22Rv1 (cell line): ENCODE data around the gene DOCK10.

Experiments
- ZFX ChIP-seq: fragments of 450-650 bp; IDR thresholded peaks from 2 replicates; pipeline ENCODE4 v1.6.1; 2017; ENCODE audit warnings: antibody characterized with exemption, borderline replicate concordance
- TF ChIP-seq, protein P1 (sequence below): fragments of 450-650 bp; IDR thresholded peaks from 2 replicates; pipeline ENCODE4 v1.5.1; 2017; ENCODE audit warnings: mild to moderate bottlenecking

DNA sequence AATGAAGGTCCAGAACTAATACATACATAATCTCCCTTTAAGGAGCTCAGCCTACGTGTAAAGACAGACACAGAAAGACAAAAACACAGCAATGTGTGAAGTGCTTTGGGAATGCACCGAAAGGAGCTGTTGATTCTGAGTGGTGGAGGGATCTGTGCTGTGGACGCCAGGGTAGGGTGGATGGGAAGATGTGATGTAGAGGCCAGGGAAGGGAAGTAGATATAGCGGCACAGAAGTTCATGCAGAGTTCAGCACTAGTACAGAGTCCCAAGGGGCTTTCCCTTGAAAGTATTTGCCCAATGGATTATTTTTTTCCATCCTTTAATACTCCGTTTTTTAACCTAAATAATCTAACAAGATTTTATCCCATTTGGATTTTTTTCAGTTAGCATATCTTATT, 32.1 kb upstream of the DOCK10 start:
- TF ChIP-seq, protein P1, sequence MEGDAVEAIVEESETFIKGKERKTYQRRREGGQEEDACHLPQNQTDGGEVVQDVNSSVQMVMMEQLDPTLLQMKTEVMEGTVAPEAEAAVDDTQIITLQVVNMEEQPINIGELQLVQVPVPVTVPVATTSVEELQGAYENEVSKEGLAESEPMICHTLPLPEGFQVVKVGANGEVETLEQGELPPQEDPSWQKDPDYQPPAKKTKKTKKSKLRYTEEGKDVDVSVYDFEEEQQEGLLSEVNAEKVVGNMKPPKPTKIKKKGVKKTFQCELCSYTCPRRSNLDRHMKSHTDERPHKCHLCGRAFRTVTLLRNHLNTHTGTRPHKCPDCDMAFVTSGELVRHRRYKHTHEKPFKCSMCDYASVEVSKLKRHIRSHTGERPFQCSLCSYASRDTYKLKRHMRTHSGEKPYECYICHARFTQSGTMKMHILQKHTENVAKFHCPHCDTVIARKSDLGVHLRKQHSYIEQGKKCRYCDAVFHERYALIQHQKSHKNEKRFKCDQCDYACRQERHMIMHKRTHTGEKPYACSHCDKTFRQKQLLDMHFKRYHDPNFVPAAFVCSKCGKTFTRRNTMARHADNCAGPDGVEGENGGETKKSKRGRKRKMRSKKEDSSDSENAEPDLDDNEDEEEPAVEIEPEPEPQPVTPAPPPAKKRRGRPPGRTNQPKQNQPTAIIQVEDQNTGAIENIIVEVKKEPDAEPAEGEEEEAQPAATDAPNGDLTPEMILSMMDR: no peak
- TF ChIP-seq ZFX: no peak
